Measurements from ENCODE around the gene PCBP3. TPM values are rescaled to one million over a fixed set of nuclear protein-coding genes. Genes with fewer than 3 reads are reported as not detected.

PCBP3 gene
- total and polyA plus RNA-seq, 10 of the 15 experiments (the other 5 are each of a cell fraction or from before 2014, with no cell fraction given), result 0.09 to 1.3 (median 0.46) TPM; not detected in 3

DNA sequence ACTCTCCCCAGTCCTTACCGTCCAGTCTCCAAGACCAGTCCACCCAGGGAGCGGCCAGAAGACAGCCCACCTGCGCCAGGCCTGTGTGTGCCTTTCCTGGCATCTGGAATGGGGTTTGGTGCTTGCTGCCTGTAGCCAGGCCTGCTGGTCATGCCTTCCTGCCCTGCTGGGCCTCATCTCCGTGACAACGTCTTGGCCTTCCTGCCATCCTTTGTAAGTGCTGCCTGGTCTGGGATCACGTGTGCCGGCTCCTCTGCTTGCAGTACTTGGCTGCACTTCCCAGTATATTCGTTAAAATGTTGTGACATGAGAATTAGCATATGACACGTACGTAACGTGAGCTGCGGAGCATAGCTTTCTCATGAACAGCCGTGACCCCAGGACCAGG, 192.7 kb downstream of the PCBP3 start:
- no peak overlapping the region for H3K4me3 ChIP-seq
- in situ Hi-C loops (cut with MboI) (no loop called here), intact Hi-C loops (cut with micrococcal nuclease; ENCODE audit: unreplicated experiment) (no loop called here)
- SMC1A ChIA-PET (ENCODE audit: uncharacterized antibody, unreplicated experiment), result no interaction called here
- FAIRE-seq (no peak), ATAC-seq (no peak), DNase-seq (ENCODE audit: low read depth, low spot score) (no peak)
- H3K9me3 ChIP-seq (replicated peaks; ENCODE audit: control insufficient read depth, insufficient read depth, low read length), result peaks cover 2% of the 10 kb centered on the region; the same call in 1 of the 3 replicates
- CTCF ChIA-PET, result interaction anchor here (1.0 kb wide), 1 partner anchor 44 kb away, joined by 3 read pairs; no protein-coding TSS in a partner anchor
- no peak overlapping the region for H2AFZ ChIP-seq (ENCODE audit: control insufficient read depth, low read depth, low read length)
- H4K20me1 ChIP-seq (ENCODE audit: control insufficient read depth, insufficient read depth), result no peaks in the 10 kb centered on the region
- RAD21 ChIA-PET (ENCODE audit: unreplicated experiment), result no interaction called here
- H3K4me1 ChIP-seq (ENCODE audit: control insufficient read depth, insufficient read depth, low read length), result no peaks in the 10 kb centered on the region; the same call in 1 of the 2 replicates
- H3K79me2 ChIP-seq (ENCODE audit: control insufficient read depth, insufficient read depth, low read length), result no peaks in the 10 kb centered on the region
- BruUV-seq (replicated peaks), result no TSS peak
- POLR2A ChIA-PET, result no interaction called here
- H3K36me3 ChIP-seq (ENCODE audit: control insufficient read depth in 2 of 2, insufficient read depth in 2 of 2, low read length in 1 of 2), result no peaks in the 10 kb centered on the region
- H3K27me3 ChIP-seq (replicated peaks in 1 of 2; ENCODE audit: control insufficient read depth in 2 of 2, insufficient read depth in 2 of 2, low read length in 1 of 2), result no peaks in the 10 kb centered on the region
- TF ChIP-seq MEF2A (IDR thresholded peaks at IDR 0.05; ENCODE audit: insufficient read depth, low read depth, low read length) (no peak), SREBF1 (IDR thresholded peaks at IDR 0.05; ENCODE audit: low read length) (no peak), GABPA (IDR thresholded peaks at IDR 0.05; ENCODE audit: low read depth) (no peak), SIX5 (IDR thresholded peaks at IDR 0.05; ENCODE audit: low read depth, low read length, severe bottlenecking) (no peak), CBFB (IDR thresholded peaks at IDR 0.05; ENCODE audit: low read depth) (no peak), EED (IDR thresholded peaks at IDR 0.05; ENCODE audit: low read depth) (no peak), ZNF24 (IDR thresholded peaks at IDR 0.05) (no peak), RB1 (IDR thresholded peaks at IDR 0.05; ENCODE audit: borderline replicate concordance) (no peak), RFX5 (IDR thresholded peaks at IDR 0.05; ENCODE audit: low read depth, low read length) (no peak), CBX3 (IDR thresholded peaks at IDR 0.05; ENCODE audit: borderline replicate concordance, low read depth) (no peak), CHD1 (IDR thresholded peaks at IDR 0.05; ENCODE audit: low read depth, low read length) (no peak), HCFC1 (IDR thresholded peaks at IDR 0.05; ENCODE audit: low read length) (no peak), EP300 (IDR thresholded peaks at IDR 0.05; ENCODE audit: borderline replicate concordance in 1 of 2, control insufficient read depth in 1 of 2, low read depth in 2 of 2, low read length in 2 of 2) (no peak)
- TF ChIP-seq, protein P1, sequence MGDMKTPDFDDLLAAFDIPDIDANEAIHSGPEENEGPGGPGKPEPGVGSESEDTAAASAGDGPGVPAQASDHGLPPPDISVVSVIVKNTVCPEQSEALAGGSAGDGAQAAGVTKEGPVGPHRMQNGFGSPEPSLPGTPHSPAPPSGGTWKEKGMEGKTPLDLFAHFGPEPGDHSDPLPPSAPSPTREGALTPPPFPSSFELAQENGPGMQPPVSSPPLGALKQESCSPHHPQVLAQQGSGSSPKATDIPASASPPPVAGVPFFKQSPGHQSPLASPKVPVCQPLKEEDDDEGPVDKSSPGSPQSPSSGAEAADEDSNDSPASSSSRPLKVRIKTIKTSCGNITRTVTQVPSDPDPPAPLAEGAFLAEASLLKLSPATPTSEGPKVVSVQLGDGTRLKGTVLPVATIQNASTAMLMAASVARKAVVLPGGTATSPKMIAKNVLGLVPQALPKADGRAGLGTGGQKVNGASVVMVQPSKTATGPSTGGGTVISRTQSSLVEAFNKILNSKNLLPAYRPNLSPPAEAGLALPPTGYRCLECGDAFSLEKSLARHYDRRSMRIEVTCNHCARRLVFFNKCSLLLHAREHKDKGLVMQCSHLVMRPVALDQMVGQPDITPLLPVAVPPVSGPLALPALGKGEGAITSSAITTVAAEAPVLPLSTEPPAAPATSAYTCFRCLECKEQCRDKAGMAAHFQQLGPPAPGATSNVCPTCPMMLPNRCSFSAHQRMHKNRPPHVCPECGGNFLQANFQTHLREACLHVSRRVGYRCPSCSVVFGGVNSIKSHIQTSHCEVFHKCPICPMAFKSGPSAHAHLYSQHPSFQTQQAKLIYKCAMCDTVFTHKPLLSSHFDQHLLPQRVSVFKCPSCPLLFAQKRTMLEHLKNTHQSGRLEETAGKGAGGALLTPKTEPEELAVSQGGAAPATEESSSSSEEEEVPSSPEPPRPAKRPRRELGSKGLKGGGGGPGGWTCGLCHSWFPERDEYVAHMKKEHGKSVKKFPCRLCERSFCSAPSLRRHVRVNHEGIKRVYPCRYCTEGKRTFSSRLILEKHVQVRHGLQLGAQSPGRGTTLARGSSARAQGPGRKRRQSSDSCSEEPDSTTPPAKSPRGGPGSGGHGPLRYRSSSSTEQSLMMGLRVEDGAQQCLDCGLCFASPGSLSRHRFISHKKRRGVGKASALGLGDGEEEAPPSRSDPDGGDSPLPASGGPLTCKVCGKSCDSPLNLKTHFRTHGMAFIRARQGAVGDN (IDR thresholded peaks at IDR 0.05), result no peak
- TF ChIP-seq, protein P2, sequence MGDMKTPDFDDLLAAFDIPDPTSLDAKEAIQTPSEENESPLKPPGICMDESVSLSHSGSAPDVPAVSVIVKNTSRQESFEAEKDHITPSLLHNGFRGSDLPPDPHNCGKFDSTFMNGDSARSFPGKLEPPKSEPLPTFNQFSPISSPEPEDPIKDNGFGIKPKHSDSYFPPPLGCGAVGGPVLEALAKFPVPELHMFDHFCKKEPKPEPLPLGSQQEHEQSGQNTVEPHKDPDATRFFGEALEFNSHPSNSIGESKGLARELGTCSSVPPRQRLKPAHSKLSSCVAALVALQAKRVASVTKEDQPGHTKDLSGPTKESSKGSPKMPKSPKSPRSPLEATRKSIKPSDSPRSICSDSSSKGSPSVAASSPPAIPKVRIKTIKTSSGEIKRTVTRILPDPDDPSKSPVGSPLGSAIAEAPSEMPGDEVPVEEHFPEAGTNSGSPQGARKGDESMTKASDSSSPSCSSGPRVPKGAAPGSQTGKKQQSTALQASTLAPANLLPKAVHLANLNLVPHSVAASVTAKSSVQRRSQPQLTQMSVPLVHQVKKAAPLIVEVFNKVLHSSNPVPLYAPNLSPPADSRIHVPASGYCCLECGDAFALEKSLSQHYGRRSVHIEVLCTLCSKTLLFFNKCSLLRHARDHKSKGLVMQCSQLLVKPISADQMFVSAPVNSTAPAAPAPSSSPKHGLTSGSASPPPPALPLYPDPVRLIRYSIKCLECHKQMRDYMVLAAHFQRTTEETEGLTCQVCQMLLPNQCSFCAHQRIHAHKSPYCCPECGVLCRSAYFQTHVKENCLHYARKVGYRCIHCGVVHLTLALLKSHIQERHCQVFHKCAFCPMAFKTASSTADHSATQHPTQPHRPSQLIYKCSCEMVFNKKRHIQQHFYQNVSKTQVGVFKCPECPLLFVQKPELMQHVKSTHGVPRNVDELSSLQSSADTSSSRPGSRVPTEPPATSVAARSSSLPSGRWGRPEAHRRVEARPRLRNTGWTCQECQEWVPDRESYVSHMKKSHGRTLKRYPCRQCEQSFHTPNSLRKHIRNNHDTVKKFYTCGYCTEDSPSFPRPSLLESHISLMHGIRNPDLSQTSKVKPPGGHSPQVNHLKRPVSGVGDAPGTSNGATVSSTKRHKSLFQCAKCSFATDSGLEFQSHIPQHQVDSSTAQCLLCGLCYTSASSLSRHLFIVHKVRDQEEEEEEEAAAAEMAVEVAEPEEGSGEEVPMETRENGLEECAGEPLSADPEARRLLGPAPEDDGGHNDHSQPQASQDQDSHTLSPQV (IDR thresholded peaks at IDR 0.05), result no peak
- H3K27ac ChIP-seq (ENCODE audit: control insufficient read depth, insufficient read depth), result no peak overlapping the region
- WGBS (ENCODE audit: insufficient coverage, insufficient replicate concordance, low lambda C conversion rate, missing lambda C conversion rate), result 80% methylated on average over 13 of the region's 13 CpGs
- no peak overlapping the region for H3K9ac ChIP-seq (ENCODE audit: control insufficient read depth, insufficient read depth, low read length)
- H3K4me2 ChIP-seq (ENCODE audit: control insufficient read depth, insufficient read depth), result no peak overlapping the region

Measured in GM12878 (cell line).